Measurements from ENCODE around the gene GPR183.

GPR183 gene

GRCh38 chr13:99301056-99301838 lies 6.0 kb downstream of the GPR183 start:
- no peak for TF ChIP-seq RAD21 (IDR thresholded peaks at IDR 0.05; ENCODE audit: low read depth)
- TF ChIP-seq EGR1 (IDR thresholded peaks at IDR 0.05), result no peak
- no peak for TF ChIP-seq EP300 (IDR thresholded peaks at IDR 0.05; ENCODE audit: borderline replicate concordance)
- no peak for TF ChIP-seq REST (IDR thresholded peaks at IDR 0.05; ENCODE audit: low read depth)
- TF ChIP-seq TAF1 (IDR thresholded peaks at IDR 0.05; ENCODE audit: low read depth), result no peak
- no peak for TF ChIP-seq ZBTB7A (IDR thresholded peaks at IDR 0.05; ENCODE audit: low read depth)
- no peak for TF ChIP-seq YY1 (IDR thresholded peaks at IDR 0.05; ENCODE audit: low read depth)
- no peak for TF ChIP-seq FOXM1 (IDR thresholded peaks at IDR 0.05; ENCODE audit: borderline replicate concordance, low read depth)
- TF ChIP-seq NFIC (IDR thresholded peaks at IDR 0.05), result no peak
- no peak for TF ChIP-seq TEAD4 (IDR thresholded peaks at IDR 0.05)
- no peak for TF ChIP-seq TCF12 (IDR thresholded peaks at IDR 0.05; ENCODE audit: low read depth)
- no peak for TF ChIP-seq CREB1 (IDR thresholded peaks at IDR 0.05; ENCODE audit: low read depth)
- TF ChIP-seq USF1 (IDR thresholded peaks at IDR 0.05), result no peak
- TF ChIP-seq CEBPB (IDR thresholded peaks at IDR 0.05), result no peak

- TF ChIP-seq RAD21 (IDR thresholded peaks at IDR 0.05; ENCODE audit: low read depth), result no peak
- TF ChIP-seq TEAD4 (IDR thresholded peaks at IDR 0.05), result no peak
- no peak for TF ChIP-seq CREB1 (IDR thresholded peaks at IDR 0.05; ENCODE audit: low read depth)
- no peak for TF ChIP-seq TAF1 (IDR thresholded peaks at IDR 0.05; ENCODE audit: low read depth)
- TF ChIP-seq USF1 (IDR thresholded peaks at IDR 0.05), result no peak
- no peak for TF ChIP-seq CEBPB (IDR thresholded peaks at IDR 0.05)
- no peak for TF ChIP-seq ZBTB7A (IDR thresholded peaks at IDR 0.05; ENCODE audit: low read depth)
- TF ChIP-seq EGR1 (IDR thresholded peaks at IDR 0.05), result no peak
- no peak for TF ChIP-seq FOXM1 (IDR thresholded peaks at IDR 0.05; ENCODE audit: borderline replicate concordance, low read depth)
- TF ChIP-seq EP300 (IDR thresholded peaks at IDR 0.05; ENCODE audit: borderline replicate concordance), result no peak
- TF ChIP-seq MAX (IDR thresholded peaks at IDR 0.05), result no peak
- TF ChIP-seq NFIC (IDR thresholded peaks at IDR 0.05), result no peak
These were observed 7.3 kb downstream of the GPR183 start for GRCh38 chr13:99299920-99300341.

- TF ChIP-seq CREB1 (IDR thresholded peaks at IDR 0.05; ENCODE audit: low read depth), result no peak
- no peak for TF ChIP-seq EP300 (IDR thresholded peaks at IDR 0.05; ENCODE audit: borderline replicate concordance)
- TF ChIP-seq RAD21 (IDR thresholded peaks at IDR 0.05; ENCODE audit: low read depth), result no peak
- no peak for TF ChIP-seq REST (IDR thresholded peaks at IDR 0.05; ENCODE audit: low read depth)
- no peak for TF ChIP-seq YY1 (IDR thresholded peaks at IDR 0.05; ENCODE audit: low read depth)
- no peak for TF ChIP-seq MAX (IDR thresholded peaks at IDR 0.05)
- TF ChIP-seq TCF12 (IDR thresholded peaks at IDR 0.05; ENCODE audit: low read depth), result no peak
- no peak for TF ChIP-seq TEAD4 (IDR thresholded peaks at IDR 0.05)
- TF ChIP-seq USF1 (IDR thresholded peaks at IDR 0.05), result no peak
- no peak for TF ChIP-seq TAF1 (IDR thresholded peaks at IDR 0.05; ENCODE audit: low read depth)
- TF ChIP-seq ZBTB7A (IDR thresholded peaks at IDR 0.05; ENCODE audit: low read depth), result no peak
- no peak for TF ChIP-seq EGR1 (IDR thresholded peaks at IDR 0.05)
- no peak for TF ChIP-seq NFIC (IDR thresholded peaks at IDR 0.05)
- TF ChIP-seq CEBPB (IDR thresholded peaks at IDR 0.05), result no peak
- TF ChIP-seq FOXM1 (IDR thresholded peaks at IDR 0.05; ENCODE audit: borderline replicate concordance, low read depth), result no peak
These were observed 7.8 kb downstream of the GPR183 start for GRCh38 chr13:99299256-99299919.

GRCh38 chr13:99298056-99298455 lies 9.1 kb downstream of the GPR183 start:
- TF ChIP-seq FOXM1 (IDR thresholded peaks at IDR 0.05; ENCODE audit: borderline replicate concordance, low read depth) (no peak), TEAD4 (IDR thresholded peaks at IDR 0.05) (no peak), NFIC (IDR thresholded peaks at IDR 0.05) (no peak), EP300 (IDR thresholded peaks at IDR 0.05; ENCODE audit: borderline replicate concordance) (no peak), CEBPB (IDR thresholded peaks at IDR 0.05) (no peak), ZBTB7A (IDR thresholded peaks at IDR 0.05; ENCODE audit: low read depth) (no peak), TCF12 (IDR thresholded peaks at IDR 0.05; ENCODE audit: low read depth) (no peak), RAD21 (IDR thresholded peaks at IDR 0.05; ENCODE audit: low read depth) (no peak), EGR1 (IDR thresholded peaks at IDR 0.05) (no peak), CREB1 (IDR thresholded peaks at IDR 0.05; ENCODE audit: low read depth) (no peak), REST (IDR thresholded peaks at IDR 0.05; ENCODE audit: low read depth) (no peak), MAX (IDR thresholded peaks at IDR 0.05) (no peak), YY1 (IDR thresholded peaks at IDR 0.05; ENCODE audit: low read depth) (no peak), USF1 (IDR thresholded peaks at IDR 0.05) (no peak), TAF1 (IDR thresholded peaks at IDR 0.05; ENCODE audit: low read depth) (no peak)

Measured in Ishikawa (cell line).